Upper lobe of left lung (tissue), 6 donors: ENCODE results near the gene CACNA1A. TPM values are rescaled to one million over a fixed set of nuclear protein-coding genes. Genes with fewer than 3 reads are reported as not detected.

Source experiments
- ATAC-seq, 2 donors: fragments of 200-7000 bp; cut with Tn5 transposase; one replicate each; pipeline ENCODE4 v1.9.1; 2022; ENCODE audit warnings: mild to moderate bottlenecking in 2 of 2, moderate library complexity in 2 of 2; ENCODE audit not compliant: low FRiP score in 2 of 2
- DNase-seq, 2 donors: peaks; one replicate each; pipeline ENCODE4 v3.0.0-alpha.2; 2019 to 2020
- H3K27ac ChIP-seq, 4 donors: fragments of 200-600 bp; sonication (generic); one replicate each; pipeline ENCODE4 v1.5.1; 2016 to 2019
- H3K27me3 ChIP-seq, 4 donors: fragments of 200-600 bp; sonication (generic); one replicate each; pipeline ENCODE4 v1.5.1; 2017 to 2019
- H3K36me3 ChIP-seq, 4 donors: fragments of 200-600 bp; sonication (generic); one replicate each; pipeline ENCODE4 v1.5.1; 2016 to 2019
- H3K4me1 ChIP-seq, 4 donors: fragments of 200-600 bp; sonication (generic); one replicate each; pipeline ENCODE4 v1.5.1; 2018 to 2019
- H3K4me3 ChIP-seq, 4 donors: fragments of 200-600 bp; sonication (generic); one replicate each; pipeline ENCODE4 v1.5.1; 2017 to 2019; ENCODE audit warnings: mild to moderate bottlenecking in 2 of 4, moderate library complexity in 1 of 4
- H3K9me3 ChIP-seq, 4 donors: fragments of 200-600 bp; sonication (generic); one replicate each; pipeline ENCODE4 v1.5.1; 2018 to 2019
- EP300 ChIP-seq, 4 donors: sonication (generic); formaldehyde crosslinking; IDR thresholded peaks; one replicate each; pipeline ENCODE4 v1.5.1; 2017; ENCODE audit warnings: antibody characterized with exemption in 4 of 4, control low read depth in 2 of 4
- POLR2A ChIP-seq, 4 donors: fragments of 450-650 bp; IDR thresholded peaks; one replicate each; pipeline ENCODE4 v1.5.1; 2016 to 2017; ENCODE audit warnings: antibody characterized with exemption in 4 of 4, mild to moderate bottlenecking in 2 of 4
- POLR2AphosphoS5 ChIP-seq, 2 donors: sonication (generic); formaldehyde crosslinking; IDR thresholded peaks; one replicate each; pipeline ENCODE4 v1.5.1; 2017; ENCODE audit warnings: antibody characterized with exemption in 2 of 2
- WGBS, 2 donors: methylation state at CpG; one replicate each; pipeline ENCODE4 v1.1.5; 2017 to 2018; 5-methylcytosine and 5-hydroxymethylcytosine counted together
- total RNA-seq, 6 donors: library from RNA; depleted of rRNA in 4 of 6; stranded (reverse); fragments of >200 nt in 4 of 6; gene quantifications; one replicate each; pipeline versions ENCODE4 v1.1.0 to v1.2.1, GENCODE V29; 2016 to 2021
- TF ChIP-seq, protein P1 (sequence below), 6 experiments: fragments of 450-650 bp in 4 of 6; fragments of 200-600 bp in 2 of 6; sonication (generic) in 2 of 6; IDR thresholded peaks; one replicate each; pipeline ENCODE4 v1.5.1; 2016 to 2019; ENCODE audit warnings: antibody characterized with exemption in 6 of 6
- donor health status: DM: no; HTN: no; CAD: no; lungs with moderate emphysema.
- donor health status: DM: no; HTN: yes; CAD: no; lungs with severe emphysema.

The CACNA1A gene
- total RNA-seq, 6 donors from 2014 or later, result 0.29 to 0.69 (median 0.67) TPM; not detected in 1

DNA sequence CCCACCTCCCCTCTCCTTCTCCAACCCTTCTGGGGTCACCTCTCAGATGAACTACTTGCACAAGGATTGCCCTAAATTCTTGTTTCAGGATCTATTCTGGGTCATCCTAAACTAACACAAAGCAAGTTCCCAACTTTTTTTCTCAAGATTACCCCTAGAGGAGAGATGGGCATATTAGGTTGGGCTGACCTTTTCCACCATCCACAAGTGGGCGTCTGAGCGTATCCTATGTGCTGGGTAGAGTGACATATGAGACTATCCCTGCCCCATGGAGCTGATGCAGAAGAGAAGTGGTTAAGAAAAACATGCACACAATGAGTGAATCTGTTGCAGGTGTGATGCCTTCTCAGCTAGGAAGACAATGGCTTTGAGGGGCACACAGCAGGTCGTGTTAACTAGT, 132.7 kb downstream of the CACNA1A start:
- H3K36me3 ChIP-seq, result no peaks in the 10 kb centered on the region
- TF ChIP-seq, protein P1, sequence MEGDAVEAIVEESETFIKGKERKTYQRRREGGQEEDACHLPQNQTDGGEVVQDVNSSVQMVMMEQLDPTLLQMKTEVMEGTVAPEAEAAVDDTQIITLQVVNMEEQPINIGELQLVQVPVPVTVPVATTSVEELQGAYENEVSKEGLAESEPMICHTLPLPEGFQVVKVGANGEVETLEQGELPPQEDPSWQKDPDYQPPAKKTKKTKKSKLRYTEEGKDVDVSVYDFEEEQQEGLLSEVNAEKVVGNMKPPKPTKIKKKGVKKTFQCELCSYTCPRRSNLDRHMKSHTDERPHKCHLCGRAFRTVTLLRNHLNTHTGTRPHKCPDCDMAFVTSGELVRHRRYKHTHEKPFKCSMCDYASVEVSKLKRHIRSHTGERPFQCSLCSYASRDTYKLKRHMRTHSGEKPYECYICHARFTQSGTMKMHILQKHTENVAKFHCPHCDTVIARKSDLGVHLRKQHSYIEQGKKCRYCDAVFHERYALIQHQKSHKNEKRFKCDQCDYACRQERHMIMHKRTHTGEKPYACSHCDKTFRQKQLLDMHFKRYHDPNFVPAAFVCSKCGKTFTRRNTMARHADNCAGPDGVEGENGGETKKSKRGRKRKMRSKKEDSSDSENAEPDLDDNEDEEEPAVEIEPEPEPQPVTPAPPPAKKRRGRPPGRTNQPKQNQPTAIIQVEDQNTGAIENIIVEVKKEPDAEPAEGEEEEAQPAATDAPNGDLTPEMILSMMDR (IDR thresholded peaks at IDR 0.05), result no peak
- no peak for TF ChIP-seq EP300 (IDR thresholded peaks at IDR 0.05)
- TF ChIP-seq POLR2AphosphoS5 (IDR thresholded peaks at IDR 0.05), result no peak
- TF ChIP-seq POLR2A (IDR thresholded peaks at IDR 0.05), result no peak
- no peak for ATAC-seq

DNA sequence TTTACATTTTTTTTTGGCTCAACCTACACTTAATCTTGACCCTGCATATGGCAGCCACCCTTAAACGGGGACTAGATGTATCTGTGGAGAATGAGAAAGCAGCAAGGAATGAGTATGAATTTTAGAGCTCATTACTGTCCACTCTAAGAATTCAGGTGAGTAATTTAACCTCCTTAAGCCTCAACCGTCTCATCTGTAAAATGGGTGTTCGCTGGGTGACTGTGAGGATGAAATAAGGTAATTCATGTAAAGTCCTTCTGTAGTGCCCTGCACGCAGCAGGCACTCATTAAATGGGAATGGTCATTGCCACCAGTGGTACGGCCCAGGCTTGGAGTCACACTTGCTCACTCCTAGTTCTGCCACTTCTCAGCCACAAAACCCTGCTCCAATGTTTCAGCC, 135.3 kb downstream of the CACNA1A start:
- Histone ChIP-seq H3K4me1 (no peaks in the 10 kb centered on the region), H3K4me3 (no peak overlapping the region), H3K27me3 (no peaks in the 10 kb centered on the region), H3K9me3 (peaks cover 0 to 5% (median 0%) of the 10 kb centered on the region in 4 donors), H3K27ac (no peak overlapping the region), H3K36me3 (no peaks in the 10 kb centered on the region)
- DNase-seq (no peak), ATAC-seq (no peak)
- WGBS, 2 donors, result 90 to 93% methylated on average over 5 of the region's 5 CpGs
- TF ChIP-seq POLR2AphosphoS5 (IDR thresholded peaks at IDR 0.05), result no peak
- no peak for TF ChIP-seq POLR2A (IDR thresholded peaks at IDR 0.05)
- no peak for TF ChIP-seq EP300 (IDR thresholded peaks at IDR 0.05)
- TF ChIP-seq, protein P1 (IDR thresholded peaks at IDR 0.05), result no peak

More for the DNA sequence above, 132.7 kb downstream of the CACNA1A start:
- H3K27me3 ChIP-seq, result no peaks in the 10 kb centered on the region
- peaks cover 0 to 9% (median 0%) of the 10 kb centered on the region in 4 donors for H3K9me3 ChIP-seq
- H3K27ac ChIP-seq, result no peak overlapping the region
- 62 to 71% methylated on average over 3 of the region's 3 CpGs for WGBS, 2 donors
- no peak overlapping the region for H3K4me3 ChIP-seq
- DNase-seq, result no peak
- H3K4me1 ChIP-seq, result no peaks in the 10 kb centered on the region

DNA sequence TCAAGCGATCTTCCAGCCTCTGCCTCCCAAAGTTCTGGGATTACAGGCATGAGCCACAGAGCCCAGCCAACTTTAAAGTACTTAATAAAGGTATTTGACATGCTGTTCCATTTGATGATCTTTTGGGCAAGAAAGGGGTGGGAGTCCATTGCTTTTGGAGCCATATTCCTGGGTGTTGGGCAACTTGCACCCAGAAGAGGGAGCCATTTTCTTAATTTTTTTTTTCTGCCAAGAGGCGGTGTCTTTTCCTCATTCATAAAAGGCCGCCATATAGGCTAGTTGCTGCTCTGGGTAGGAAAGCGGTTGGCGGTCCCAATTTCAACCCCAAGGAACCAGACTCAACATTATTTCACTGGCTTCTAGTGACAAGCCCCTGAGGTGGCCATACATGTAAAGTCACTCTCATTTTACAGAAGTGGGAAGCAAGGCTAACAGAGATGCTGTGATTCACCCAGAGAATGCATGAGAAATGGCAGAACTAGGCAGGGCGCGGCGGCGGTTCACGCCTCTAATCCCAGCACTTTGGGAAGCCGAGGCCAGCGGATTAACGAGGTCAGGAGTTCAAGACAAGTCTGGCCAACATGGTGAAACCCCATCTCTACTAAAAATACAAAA, 139.6 kb downstream of the CACNA1A start:
- WGBS, 2 donors, result 86% methylated on average over 13 of the region's 13 CpGs
- H3K27me3 ChIP-seq, result no peaks in the 10 kb centered on the region
- no peak for DNase-seq

DNA sequence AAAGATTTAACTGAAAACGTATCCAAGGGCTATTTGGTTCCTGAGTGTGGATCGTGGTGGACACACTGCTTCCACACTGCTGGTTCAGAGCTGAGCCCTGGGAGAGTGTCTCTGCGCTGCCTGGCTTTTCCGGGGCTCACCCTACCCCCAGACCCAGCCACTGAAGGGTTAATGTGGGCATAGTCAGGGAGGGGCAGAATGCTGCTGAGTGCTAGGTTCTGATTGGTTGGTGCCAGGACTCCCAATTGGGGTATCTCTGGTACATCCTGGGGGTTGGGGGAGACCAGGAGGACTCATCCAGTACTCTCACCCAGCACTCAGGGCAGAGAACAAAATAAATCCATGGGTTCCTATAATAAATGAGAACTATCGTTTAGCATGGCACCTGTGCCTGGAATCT, 142.3 kb downstream of the CACNA1A start:
- no peaks in the 10 kb centered on the region for H3K27me3 ChIP-seq
- no peaks in the 10 kb centered on the region for H3K4me1 ChIP-seq
- H3K4me3 ChIP-seq, result no peak overlapping the region
- TF ChIP-seq POLR2A (IDR thresholded peaks at IDR 0.05) (no peak), POLR2AphosphoS5 (IDR thresholded peaks at IDR 0.05) (no peak), EP300 (IDR thresholded peaks at IDR 0.05) (no peak)
- TF ChIP-seq, protein P1 (IDR thresholded peaks at IDR 0.05), result no peak
- ATAC-seq, result no peak
- no peaks in the 10 kb centered on the region for H3K36me3 ChIP-seq
- no peak overlapping the region for H3K27ac ChIP-seq
- H3K9me3 ChIP-seq, result peaks cover 0 to 11% (median 5%) of the 10 kb centered on the region in 4 donors
- no peak for DNase-seq
- 53 to 72% methylated on average over 5 of the region's 5 CpGs for WGBS, 2 donors

More for the DNA sequence above, 139.6 kb downstream of the CACNA1A start:
- TF ChIP-seq POLR2AphosphoS5 (IDR thresholded peaks at IDR 0.05) (no peak), POLR2A (IDR thresholded peaks at IDR 0.05) (no peak), EP300 (IDR thresholded peaks at IDR 0.05) (no peak)
- TF ChIP-seq, protein P1 (IDR thresholded peaks at IDR 0.05), result no peak
- Histone ChIP-seq H3K4me1 (no peaks in the 10 kb centered on the region), H3K9me3 (no peaks in the 10 kb centered on the region), H3K36me3 (no peaks in the 10 kb centered on the region), H3K27ac (no peak overlapping the region), H3K4me3 (no peak overlapping the region)
- ATAC-seq, result no peak

DNA sequence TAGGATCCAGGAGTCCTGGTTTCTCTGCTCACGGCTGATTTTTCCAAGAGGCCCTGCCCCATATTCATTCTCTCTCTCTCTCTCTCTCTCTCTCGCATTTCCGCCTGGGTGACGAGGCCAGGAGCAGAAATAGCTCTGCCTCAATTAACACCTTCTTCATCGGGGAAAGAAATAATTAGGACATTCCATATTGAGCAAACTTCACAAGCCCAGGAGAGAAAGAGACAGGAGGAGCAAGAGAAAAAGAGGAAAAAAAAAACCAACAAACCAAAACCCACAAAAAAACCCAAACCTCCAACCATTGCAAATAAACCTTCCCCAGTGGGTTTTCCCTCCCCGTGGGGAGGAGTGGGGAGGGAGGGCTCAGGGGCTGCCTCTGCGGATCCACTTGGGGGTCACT, 143.0 kb downstream of the CACNA1A start:
- Histone ChIP-seq H3K36me3 (no peaks in the 10 kb centered on the region), H3K4me1 (no peaks in the 10 kb centered on the region), H3K9me3 (peaks cover 0 to 11% (median 5%) of the 10 kb centered on the region in 4 donors), H3K4me3 (no peak overlapping the region), H3K27me3 (no peaks in the 10 kb centered on the region), H3K27ac (no peak overlapping the region)
- WGBS, 2 donors, result 35 to 44% methylated on average over 7 of the region's 7 CpGs
- TF ChIP-seq, protein P1 (IDR thresholded peaks at IDR 0.05), result no peak
- no peak for TF ChIP-seq POLR2A (IDR thresholded peaks at IDR 0.05)
- no peak for ATAC-seq
- DNase-seq, result no peak
